Mucosa of gallbladder (tissue), 1 donor: Measurements from ENCODE around the gene FOXC1. TPM values are rescaled to one million over a fixed set of nuclear protein-coding genes. Genes with fewer than 3 reads are reported as not detected.
A peak's percentile ranks its signal among the peaks of the same experiment; 100 is the strongest.

Experiments
- DNase-seq: peaks from one replicate; pipeline ENCODE4 v3.0.0-alpha.2; 2020; ENCODE audit warnings: low spot score
- total RNA-seq: library from RNA; stranded (reverse); gene quantifications from one replicate; pipeline ENCODE4 v1.2.1, GENCODE V29; 2021
- donor health status: DM: no; HTN: no; CAD: no.

The FOXC1 gene
- total RNA-seq, 1 donor from 2014 or later, result 9.5 TPM

GRCh38 chr6:1600063-1600763 is 9.5 kb upstream of the FOXC1 start:
- no peak for DNase-seq

GRCh38 chr6:1600764-1601157 is 9.0 kb upstream of the FOXC1 start:
- no peak for DNase-seq

DNA sequence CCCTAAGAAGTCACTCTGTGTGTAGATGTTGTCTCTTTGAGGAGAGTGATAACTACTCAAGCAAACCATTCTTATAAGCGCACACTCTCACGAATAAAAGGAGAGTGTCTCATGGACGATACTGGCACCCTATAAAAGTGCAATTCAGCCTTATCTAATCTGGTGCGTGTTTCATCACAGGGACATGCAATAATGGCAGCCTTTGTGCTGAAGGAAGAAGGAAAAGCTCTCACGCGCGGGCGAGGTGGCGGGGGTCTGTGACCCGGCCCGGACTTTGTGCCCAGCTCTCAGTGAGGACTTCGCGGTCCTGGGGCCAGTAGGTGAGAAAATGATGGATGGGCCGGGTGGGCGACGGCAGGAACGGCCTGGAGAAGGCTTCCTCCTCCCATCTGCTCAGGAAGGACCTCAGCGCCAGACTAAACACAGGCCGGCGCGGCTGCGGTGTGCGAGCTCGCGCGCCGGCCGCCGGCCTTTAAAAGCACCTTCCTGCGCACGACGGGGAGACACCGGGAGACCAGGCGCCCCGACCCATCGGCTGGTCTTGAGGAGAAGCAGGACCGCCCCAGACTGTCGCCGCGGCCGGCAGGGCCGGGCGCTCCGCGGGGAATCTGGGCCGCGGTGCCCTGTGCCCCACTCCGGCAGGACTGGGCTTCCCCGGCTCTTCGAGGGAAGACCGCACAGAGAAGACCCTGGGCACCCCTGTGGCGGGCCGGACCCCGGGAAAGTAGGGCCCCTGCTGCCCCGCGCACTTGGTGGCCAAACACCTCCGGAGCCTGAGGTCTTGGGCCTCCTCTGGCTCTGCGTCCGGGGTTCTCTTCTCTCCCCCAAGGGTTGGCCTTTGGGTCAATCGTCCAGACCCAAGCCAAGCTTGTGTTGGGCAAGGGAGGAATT is 8.3 kb upstream of the FOXC1 start:
- DNase-seq, result no peak

DNA sequence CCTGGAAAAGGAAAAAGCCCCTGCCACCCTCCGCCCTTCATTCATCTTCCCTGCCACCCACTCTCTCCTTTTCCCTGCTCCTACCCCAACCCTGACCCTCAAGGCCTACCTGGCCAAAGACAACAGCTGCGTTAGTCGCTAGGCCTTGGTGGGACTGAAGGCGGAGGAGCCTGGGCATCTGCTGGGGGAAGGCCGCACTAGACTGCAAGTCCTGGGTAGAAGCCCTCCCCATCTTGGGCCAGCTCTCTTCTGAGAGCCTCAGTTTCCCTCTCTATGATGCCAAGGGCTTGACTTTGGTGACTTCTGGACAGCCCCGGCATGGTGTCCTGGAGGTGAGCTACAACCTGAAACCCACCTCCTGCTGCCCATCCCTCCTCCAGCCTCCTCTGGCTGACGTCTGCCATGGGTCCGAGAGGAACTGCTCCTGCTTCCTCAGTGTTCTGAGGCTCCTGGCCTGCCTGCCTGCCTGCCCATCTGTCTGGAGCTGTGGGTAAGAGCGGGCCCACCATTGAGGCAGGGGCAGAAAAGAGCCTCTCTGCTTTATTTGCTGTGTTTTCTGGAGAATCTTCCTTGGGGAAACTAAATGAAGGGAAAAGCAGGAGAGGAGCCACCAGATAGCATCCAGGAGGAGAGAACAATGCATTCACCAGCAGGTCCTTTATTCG is 7.5 kb upstream of the FOXC1 start:
- DNase-seq, result no peak

DNA sequence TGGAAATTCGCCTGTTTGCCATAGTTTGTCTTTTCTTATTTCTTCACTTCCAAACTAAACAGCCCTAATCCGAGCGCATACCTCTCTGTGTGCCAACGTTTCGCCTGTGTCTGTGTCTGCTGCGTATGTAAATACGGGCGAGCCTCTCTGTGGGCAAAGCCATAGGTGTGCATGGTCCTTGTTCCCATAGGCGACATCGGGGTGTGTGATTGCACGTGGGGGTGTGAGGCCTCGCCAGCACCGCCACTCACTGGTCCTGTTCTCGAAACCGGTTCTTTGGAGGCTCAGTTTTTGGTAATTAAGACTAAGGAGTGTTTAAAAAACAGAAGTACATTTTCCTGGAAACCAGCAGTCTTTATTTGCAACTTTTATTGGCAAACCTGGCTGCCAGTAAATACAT is 6.0 kb upstream of the FOXC1 start:
- DNase-seq, result no peak

DNA sequence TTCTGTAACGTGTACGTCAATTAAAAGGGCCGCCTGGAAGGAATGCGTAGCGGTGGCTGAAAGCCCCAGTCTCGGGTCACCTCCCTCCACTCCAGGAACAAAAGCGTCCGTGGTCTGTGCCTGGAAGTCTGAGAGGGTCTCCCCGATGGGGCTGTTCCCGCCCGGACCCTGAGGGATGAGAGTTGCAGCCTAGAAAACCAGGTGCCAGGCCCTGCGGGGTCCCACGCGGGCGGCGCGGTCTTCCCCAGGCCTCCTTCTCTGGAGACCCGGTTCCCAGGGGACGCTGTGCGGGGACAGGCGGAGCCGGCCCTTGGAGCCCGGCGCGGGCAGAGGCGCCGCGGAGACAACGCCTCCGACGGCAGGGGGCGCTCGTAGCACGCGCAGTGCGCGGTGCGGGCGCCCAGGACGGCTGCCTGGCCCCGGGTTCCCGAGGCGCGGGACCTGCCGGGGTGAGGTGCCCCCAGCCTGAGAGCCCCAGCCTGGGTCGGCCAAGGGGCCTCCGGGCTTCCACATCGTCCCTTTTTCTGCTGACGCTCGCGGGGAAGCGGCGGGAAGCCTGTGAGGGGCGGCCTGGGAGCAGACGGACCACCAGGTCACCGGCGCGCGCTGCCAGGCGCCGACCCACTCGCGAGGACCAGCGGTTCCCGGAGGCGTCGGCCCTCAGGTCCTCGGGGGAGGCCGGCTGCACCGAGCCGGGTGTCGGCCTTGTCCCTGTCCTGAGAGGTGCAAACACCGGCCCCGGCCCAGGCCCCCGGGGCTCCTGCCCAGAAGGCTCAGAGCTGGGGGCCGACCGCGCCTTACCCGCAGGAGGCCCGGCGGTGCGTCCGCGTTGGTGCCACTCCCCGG is 5.3 kb upstream of the FOXC1 start:
- peak; percentile 48 for DNase-seq

DNA sequence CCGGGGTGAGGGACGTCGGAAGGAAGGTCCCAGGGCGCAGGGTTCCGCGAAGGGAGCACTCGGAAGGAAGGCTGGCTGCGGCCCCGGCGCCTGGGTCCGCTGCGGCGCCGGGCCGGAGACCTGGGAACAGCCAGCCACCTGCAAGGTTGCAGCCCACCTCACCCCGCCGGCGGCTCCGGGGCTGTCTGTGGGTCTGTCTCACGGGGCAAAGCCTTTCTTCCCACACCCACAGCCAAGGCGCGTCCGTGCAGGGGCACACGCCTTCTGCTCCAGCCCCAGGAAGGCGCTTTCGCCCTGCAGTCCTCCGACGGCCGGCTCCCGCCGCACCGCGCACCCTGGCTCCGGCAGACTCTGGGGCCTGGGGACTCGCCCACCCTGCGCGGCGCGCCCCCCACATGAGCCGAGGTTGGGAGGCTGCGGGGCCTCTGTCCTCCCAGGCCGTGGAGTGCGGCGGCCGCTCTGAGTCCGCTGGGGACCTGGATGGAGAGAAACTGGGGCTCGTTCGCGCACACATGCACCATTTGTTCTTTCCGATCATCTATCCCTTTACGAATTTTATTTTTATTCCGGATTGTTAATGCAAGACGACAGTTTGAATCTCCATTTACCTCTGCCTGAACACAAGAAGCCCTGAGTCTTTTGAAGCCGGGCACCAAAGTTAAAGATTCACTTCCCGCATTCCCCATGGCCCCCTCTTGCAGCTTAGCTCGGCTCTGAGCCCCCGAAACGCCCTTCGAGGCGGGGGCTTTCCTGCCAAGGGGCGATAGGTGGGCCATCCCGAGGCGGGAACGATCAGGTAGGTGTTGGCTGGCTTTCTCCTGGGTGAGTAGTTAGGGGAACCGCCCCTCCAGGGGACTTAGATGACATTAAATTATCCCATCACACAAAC is 4.5 kb upstream of the FOXC1 start:
- DNase-seq, result no peak

DNA sequence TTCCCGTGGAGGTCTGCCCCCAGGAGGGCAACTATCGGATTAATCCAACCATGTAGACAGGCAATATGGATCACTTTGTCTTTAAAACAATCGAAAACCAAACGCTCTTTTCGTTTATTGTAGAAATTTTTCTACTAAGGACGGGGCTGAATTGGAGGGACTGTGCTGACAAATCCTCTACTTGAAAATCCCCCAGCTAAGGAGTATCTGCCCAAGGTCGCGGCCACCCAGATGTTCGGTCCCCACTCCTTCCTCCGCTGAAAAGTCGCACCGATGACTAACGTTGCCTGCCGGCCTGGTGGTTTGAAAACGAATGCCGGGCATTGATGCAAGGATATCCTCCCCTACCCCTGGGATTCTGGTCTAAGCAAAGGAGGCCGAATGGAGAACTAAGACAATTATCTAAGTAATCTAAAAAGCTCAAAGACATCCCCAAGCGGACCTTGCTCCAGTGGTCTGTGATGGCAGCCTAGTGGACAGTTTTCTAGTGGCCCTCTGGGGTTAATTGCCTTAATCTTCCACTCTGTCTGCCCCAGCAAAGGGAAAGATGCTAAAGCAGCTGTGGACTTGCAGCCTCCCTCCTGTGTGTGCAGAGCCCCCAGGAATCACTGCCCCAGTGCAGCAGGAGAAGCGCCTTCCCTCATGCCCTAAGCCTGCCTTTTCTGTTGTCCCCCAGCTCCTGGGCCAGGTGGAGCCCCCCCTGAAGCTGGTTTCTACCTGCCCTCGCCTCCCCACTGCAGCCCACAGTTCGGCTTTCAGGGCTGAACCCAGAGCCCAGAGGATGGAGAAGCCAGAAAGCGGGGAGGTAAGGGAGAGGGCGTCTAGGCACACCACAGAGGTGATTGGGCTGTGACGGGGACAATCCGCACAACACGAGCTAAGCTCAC is 3.6 kb upstream of the FOXC1 start:
- DNase-seq, result no peak

- no peak for DNase-seq
Observed at GRCh38 chr6:1606780-1607515, 2.8 kb upstream of the FOXC1 start.

GRCh38 chr6:1607516-1608221 is 2.0 kb upstream of the FOXC1 start:
- DNase-seq, result no peak

- no peak for DNase-seq
Observed at GRCh38 chr6:1608222-1609040, 1.3 kb upstream of the FOXC1 start.

GRCh38 chr6:1609041-1609647 is 571 bp upstream of the FOXC1 start:
- DNase-seq, result no peak

- no peak for DNase-seq
Observed at GRCh38 chr6:1610497-1611321, 994 bp downstream of the FOXC1 start.

GRCh38 chr6:1611322-1611571 is 1.5 kb downstream of the FOXC1 start:
- no peak for DNase-seq

DNA sequence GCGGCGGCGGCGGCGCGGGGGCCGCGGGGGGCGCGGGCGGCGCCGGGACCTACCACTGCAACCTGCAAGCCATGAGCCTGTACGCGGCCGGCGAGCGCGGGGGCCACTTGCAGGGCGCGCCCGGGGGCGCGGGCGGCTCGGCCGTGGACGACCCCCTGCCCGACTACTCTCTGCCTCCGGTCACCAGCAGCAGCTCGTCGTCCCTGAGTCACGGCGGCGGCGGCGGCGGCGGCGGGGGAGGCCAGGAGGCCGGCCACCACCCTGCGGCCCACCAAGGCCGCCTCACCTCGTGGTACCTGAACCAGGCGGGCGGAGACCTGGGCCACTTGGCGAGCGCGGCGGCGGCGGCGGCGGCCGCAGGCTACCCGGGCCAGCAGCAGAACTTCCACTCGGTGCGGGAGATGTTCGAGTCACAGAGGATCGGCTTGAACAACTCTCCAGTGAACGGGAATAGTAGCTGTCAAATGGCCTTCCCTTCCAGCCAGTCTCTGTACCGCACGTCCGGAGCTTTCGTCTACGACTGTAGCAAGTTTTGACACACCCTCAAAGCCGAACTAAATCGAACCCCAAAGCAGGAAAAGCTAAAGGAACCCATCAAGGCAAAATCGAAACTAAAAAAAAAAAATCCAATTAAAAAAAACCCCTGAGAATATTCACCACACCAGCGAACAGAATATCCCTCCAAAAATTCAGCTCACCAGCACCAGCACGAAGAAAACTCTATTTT is 2.0 kb downstream of the FOXC1 start:
- DNase-seq, result no peak
